HG03520 (cell line): ENCODE measurements around the gene PSMB3.

Experiments
- ATAC-seq: cut with Tn5 transposase; IDR thresholded peaks from one replicate; pipeline ENCODE4 v1.9.1; 2021; ENCODE audit warnings: mild to moderate bottlenecking, moderate library complexity; ENCODE audit not compliant: unreplicated experiment

Gene PSMB3

GRCh38 chr17:38752308-38753070 lies at the start of gene PSMB3:
Gene PSMB3, plus strand, starts transcription at chr17:38752741. Its CDS starts 86 bp downstream, at chr17:38752827.
- ATAC-seq = peak; percentile 64

GRCh38 chr17:38702916-38703741 lies 49.4 kb upstream of the PSMB3 start:
- ATAC-seq = no peak

- no peak for ATAC-seq
These were observed 48.6 kb upstream of the PSMB3 start for GRCh38 chr17:38703742-38704605.

- no peak for ATAC-seq
These were observed 47.7 kb upstream of the PSMB3 start, which contains the start of gene MLLT6 for GRCh38 chr17:38704606-38705522. Gene MLLT6, plus strand, starts transcription at chr17:38705273. Its CDS starts 360 bp downstream, at chr17:38705633.

- no peak for ATAC-seq
These were observed 47.1 kb upstream of the PSMB3 start for GRCh38 chr17:38705523-38705802.

- ATAC-seq = no peak
These were observed 46.6 kb upstream of the PSMB3 start for GRCh38 chr17:38705803-38706504.

- no peak for ATAC-seq
These were observed 45.9 kb upstream of the PSMB3 start for GRCh38 chr17:38706505-38707216.

- no peak for ATAC-seq
These were observed 44.7 kb upstream of the PSMB3 start for GRCh38 chr17:38707678-38708351.

- no peak for ATAC-seq
These were observed 43.3 kb upstream of the PSMB3 start for GRCh38 chr17:38709104-38709820.

- no peak for ATAC-seq
These were observed 42.5 kb upstream of the PSMB3 start for GRCh38 chr17:38709864-38710603.

- no peak for ATAC-seq
These were observed 42.0 kb upstream of the PSMB3 start for GRCh38 chr17:38710604-38710962.

GRCh38 chr17:38710985-38711384 lies 41.6 kb upstream of the PSMB3 start:
- no peak for ATAC-seq

GRCh38 chr17:38711792-38712571 lies 40.6 kb upstream of the PSMB3 start:
- ATAC-seq = no peak

- ATAC-seq = no peak
These were observed 39.9 kb upstream of the PSMB3 start for GRCh38 chr17:38712593-38712992.

- ATAC-seq = no peak
These were observed 39.0 kb upstream of the PSMB3 start for GRCh38 chr17:38713456-38714075.
